ENCODE results near the gene NPTX2.

The NPTX2 gene

GRCh38 chr7:98619450-98620321 lies 2.6 kb downstream of the NPTX2 start:
- no peak for DNase-seq

- DNase-seq = no peak
These were observed 4.7 kb downstream of the NPTX2 start for GRCh38 chr7:98621573-98622482.

- no peak for DNase-seq
These were observed 5.8 kb downstream of the NPTX2 start for GRCh38 chr7:98622926-98623325.

GRCh38 chr7:98624846-98625420 lies 7.8 kb downstream of the NPTX2 start:
- no peak for DNase-seq

GRCh38 chr7:98626460-98627412 lies 9.7 kb downstream of the NPTX2 start:
- no peak for DNase-seq

- DNase-seq = no peak
These were observed 10.3 kb downstream of the NPTX2 start for GRCh38 chr7:98627413-98627790.

GRCh38 chr7:98628418-98628817 lies 11.3 kb downstream of the NPTX2 start:
- no peak for DNase-seq

- no peak for DNase-seq
These were observed 11.9 kb downstream of the NPTX2 start for GRCh38 chr7:98629001-98629431.

- no peak for DNase-seq
These were observed 13.1 kb downstream of the NPTX2 start for GRCh38 chr7:98630149-98630548.

- DNase-seq = no peak
These were observed 13.7 kb downstream of the NPTX2 start for GRCh38 chr7:98630770-98631169.

- DNase-seq = no peak
These were observed 21.8 kb downstream of the NPTX2 start for GRCh38 chr7:98638853-98639252.

- DNase-seq = no peak
These were observed 23.3 kb downstream of the NPTX2 start for GRCh38 chr7:98640375-98640774.

- DNase-seq = peak in 1 of 2 donors; percentile 40
These were observed 24.8 kb downstream of the NPTX2 start for GRCh38 chr7:98641646-98642500.

- DNase-seq = no peak
These were observed 26.3 kb downstream of the NPTX2 start for GRCh38 chr7:98643236-98643985.

GRCh38 chr7:98646465-98646864 lies 29.4 kb downstream of the NPTX2 start:
- DNase-seq = no peak

- DNase-seq = no peak
These were observed 30.2 kb downstream of the NPTX2 start for GRCh38 chr7:98647326-98647725.

GRCh38 chr7:98651760-98652159 lies 34.7 kb downstream of the NPTX2 start:
- no peak for DNase-seq

- no peak for DNase-seq
These were observed 36.7 kb downstream of the NPTX2 start for GRCh38 chr7:98653601-98654310.

GRCh38 chr7:98654524-98655272 lies 37.6 kb downstream of the NPTX2 start:
- no peak for DNase-seq
